Activated CD4-positive, alpha-beta T cell treated with anti-CD3 and anti-CD28 coated beads, Interleukin-2, amount 50 U/mL, for 48 hours (primary cell): ENCODE measurements around the gene ARHGEF11.

ENCODE experiments used
- DNase-seq, 2 experiments: peaks; one replicate each; pipeline ENCODE4 v3.0.0-alpha.2; 2020

Gene ARHGEF11

GRCh38 chr1:156906206-156906906 lies 139.2 kb downstream of the ARHGEF11 start:
- no peak for DNase-seq

GRCh38 chr1:156905651-156906050 lies 139.9 kb downstream of the ARHGEF11 start:
- DNase-seq = no peak

- DNase-seq = no peak
These were observed 140.4 kb downstream of the ARHGEF11 start for GRCh38 chr1:156905176-156905575.

GRCh38 chr1:156904187-156904959 lies 141.2 kb downstream of the ARHGEF11 start:
- DNase-seq = no peak

GRCh38 chr1:156903328-156904091 lies 142.0 kb downstream of the ARHGEF11 start:
- DNase-seq = no peak

GRCh38 chr1:156901966-156902915 lies 143.3 kb downstream of the ARHGEF11 start:
- DNase-seq = no peak

- no peak for DNase-seq
These were observed 144.0 kb downstream of the ARHGEF11 start for GRCh38 chr1:156901590-156901900.

GRCh38 chr1:156900896-156901589 lies 144.5 kb downstream of the ARHGEF11 start:
- no peak for DNase-seq

GRCh38 chr1:156899956-156900718 lies 145.4 kb downstream of the ARHGEF11 start:
- no peak for DNase-seq

GRCh38 chr1:156898971-156899664 lies 146.4 kb downstream of the ARHGEF11 start:
- no peak for DNase-seq

GRCh38 chr1:156898161-156898566 lies 147.4 kb downstream of the ARHGEF11 start:
- no peak for DNase-seq

GRCh38 chr1:156897078-156897825 lies 148.3 kb downstream of the ARHGEF11 start:
- DNase-seq = no peak

GRCh38 chr1:156896490-156897033 lies 149.0 kb downstream of the ARHGEF11 start:
- DNase-seq = no peak

- no peak for DNase-seq
These were observed 149.6 kb downstream of the ARHGEF11 start for GRCh38 chr1:156895927-156896326.

GRCh38 chr1:156895455-156895812 lies 150.1 kb downstream of the ARHGEF11 start:
- no peak for DNase-seq

- DNase-seq = no peak
These were observed 150.7 kb downstream of the ARHGEF11 start for GRCh38 chr1:156894711-156895454.

GRCh38 chr1:156894001-156894400 lies 151.5 kb downstream of the ARHGEF11 start:
- no peak for DNase-seq

GRCh38 chr1:156893048-156893953 lies 152.2 kb downstream of the ARHGEF11 start, which contains the start of gene PEAR1:
Gene PEAR1 (plus strand): TSS chr1:156893718. CDS start chr1:156903927, 10,209 bp downstream.
- DNase-seq = no peak
